HuH-7 (cell line): ENCODE results near the gene CLK4.

Experiments used
- DNase-seq: peaks from one replicate; pipeline ENCODE4 v3.0.0; 2011; ENCODE audit warnings: low spot score

The CLK4 gene

DNA sequence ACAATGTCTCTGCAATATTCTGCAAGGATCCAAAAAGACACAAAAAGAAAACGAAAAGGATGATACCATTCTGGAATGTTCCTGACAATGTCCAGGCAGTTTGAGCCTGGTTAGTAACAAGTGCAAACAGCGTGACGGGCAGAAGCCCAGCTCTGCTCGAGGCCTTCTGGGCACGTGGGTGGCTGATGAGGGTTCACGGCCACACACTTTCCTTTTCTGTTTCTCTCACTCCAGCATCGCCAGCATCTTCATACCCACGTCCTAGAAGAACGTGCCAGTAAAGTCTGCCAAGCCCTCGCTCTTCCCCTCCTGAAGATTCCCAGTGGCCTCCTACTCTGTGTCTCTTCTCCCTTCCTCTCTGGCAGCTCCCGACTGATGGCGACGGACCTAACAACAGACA lies 73.3 kb downstream of the CLK4 start:
- DNase-seq, result no peak
